ENCODE data around the gene RNU6-8.

DNA sequence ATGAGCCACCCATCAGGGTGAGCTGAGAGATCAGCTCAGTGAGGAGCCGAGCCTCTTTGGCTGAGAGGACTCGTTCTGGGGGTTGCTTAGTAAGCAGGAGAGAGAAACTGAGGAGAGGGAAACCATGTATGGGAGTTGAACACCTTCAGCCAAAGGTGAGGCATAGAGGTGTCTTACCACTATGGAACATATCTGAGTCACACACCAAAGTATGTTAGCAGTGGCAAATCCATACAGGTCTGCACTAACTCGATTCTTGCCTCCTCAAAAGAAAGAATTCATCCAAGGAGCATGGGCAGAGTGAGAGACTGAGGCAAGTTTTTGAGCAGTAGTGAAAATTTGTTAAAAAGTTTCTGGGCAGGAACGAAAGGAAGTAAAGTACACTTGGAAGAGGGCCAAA, 46.7 kb upstream of the RNU6-8 start:
- TF ChIP-seq POLR2AphosphoS5 (IDR thresholded peaks at IDR 0.05) (no peak), POLR2A (IDR thresholded peaks at IDR 0.05) (no peak), CTCF (IDR thresholded peaks at IDR 0.05) (no peak)
